ENCODE results near the gene B3GNT3. TPM values are rescaled to one million over a fixed set of nuclear protein-coding genes. Genes with fewer than 3 reads are reported as not detected.

Gene B3GNT3
- total RNA-seq, 6 experiments from 2014 or later, result 0.26 to 13.6 (median 3.1) TPM

- Histone ChIP-seq H3K9me3 (no peaks in the 10 kb centered on the region), H3K27ac (peak overlapping the region in 1 of 3 donors; percentile 13), H3K4me3 (no peak overlapping the region), H3K4me1 (no peaks in the 10 kb centered on the region), H3K27me3 (no peaks in the 10 kb centered on the region), H3K36me3 (no peaks in the 10 kb centered on the region)
- 30% methylated on average over 4 of the region's 8 CpGs for WGBS (ENCODE audit: insufficient coverage, low coverage, low lambda C conversion rate, missing lambda C conversion rate)
- ATAC-seq (peak; percentile 6 to 50 (median 28)), DNase-seq (peak in 1 of 3 donors; percentile 39)
- TF ChIP-seq POLR2A (IDR thresholded peaks at IDR 0.05) (no peak), CTCF (IDR thresholded peaks at IDR 0.05) (no peak)
- intact Hi-C loops (cut with DNase I), result no loop called here
These were observed 45.0 kb upstream of the B3GNT3 start for GRCh38 chr19:17749912-17750317.

GRCh38 chr19:17751103-17751911 is 43.6 kb upstream of the B3GNT3 start, which contains the start of gene FCHO1:
Gene FCHO1 (plus strand): TSS chr19:17751477. CDS start chr19:17755165, 3,688 bp downstream.
- Histone ChIP-seq H3K9me3 (no peaks in the 10 kb centered on the region), H3K4me3 (no peak within 1 kb of the TSS), H3K27ac (peak within 1 kb of the TSS; percentile 15 to 49 (median 47)), H3K36me3 (no peaks in the 10 kb centered on the region), H3K27me3 (no peaks in the 10 kb centered on the region), H3K4me1 (no peaks in the 10 kb centered on the region)
- DNase-seq (peak in 2 of 3 donors; percentile 66 to 71), ATAC-seq (peak; percentile 45 to 51 (median 47))
- 48% methylated on average over 12 of the region's 28 CpGs for WGBS (ENCODE audit: insufficient coverage, low coverage, low lambda C conversion rate, missing lambda C conversion rate)
- intact Hi-C loops (cut with DNase I), result no loop called here
- TF ChIP-seq CTCF (IDR thresholded peaks at IDR 0.05), result no peak
- no peak for TF ChIP-seq POLR2A (IDR thresholded peaks at IDR 0.05)

GRCh38 chr19:17751912-17752273 is 43.0 kb upstream of the B3GNT3 start:
- H3K27ac ChIP-seq, result peak overlapping the region in 2 of 3 donors; percentile 47 to 49
- 60% methylated on average over 1 of the region's 2 CpGs for WGBS (ENCODE audit: insufficient coverage, low coverage, low lambda C conversion rate, missing lambda C conversion rate)
- no peaks in the 10 kb centered on the region for H3K4me1 ChIP-seq
- H3K36me3 ChIP-seq, result no peaks in the 10 kb centered on the region
- no peaks in the 10 kb centered on the region for H3K27me3 ChIP-seq
- no peaks in the 10 kb centered on the region for H3K9me3 ChIP-seq
- intact Hi-C loops (cut with DNase I), result no loop called here
- no peak for TF ChIP-seq CTCF (IDR thresholded peaks at IDR 0.05)
- no peak for TF ChIP-seq POLR2A (IDR thresholded peaks at IDR 0.05)
- ATAC-seq (peak in 1 of 4 donors; percentile 3), DNase-seq (no peak)
- H3K4me3 ChIP-seq, result no peak overlapping the region

- intact Hi-C loops (cut with DNase I), result no loop called here
- no peak for TF ChIP-seq CTCF (IDR thresholded peaks at IDR 0.05)
- TF ChIP-seq POLR2A (IDR thresholded peaks at IDR 0.05), result no peak
- Histone ChIP-seq H3K27me3 (no peaks in the 10 kb centered on the region), H3K4me1 (no peaks in the 10 kb centered on the region), H3K36me3 (no peaks in the 10 kb centered on the region), H3K9me3 (no peaks in the 10 kb centered on the region), H3K4me3 (no peak overlapping the region), H3K27ac (no peak overlapping the region)
- 75% methylated on average over 6 of the region's 7 CpGs for WGBS (ENCODE audit: insufficient coverage, low coverage, low lambda C conversion rate, missing lambda C conversion rate)
- no peak for DNase-seq
- ATAC-seq, result no peak
These were observed 41.9 kb upstream of the B3GNT3 start for GRCh38 chr19:17752865-17753639.
